Coronary artery (tissue), 2 donors: ENCODE data around the gene SPNS2.

Experiments used
- DNase-seq: peaks from one replicate; pipeline ENCODE4 v3.0.0-alpha.2; 2017; ENCODE audit warnings: low spot score
- H3K27ac ChIP-seq, 2 donors: fragments of 200-600 bp; sonication (generic); one replicate each; pipeline ENCODE4 v1.5.1; 2016 to 2019
- H3K4me3 ChIP-seq: fragments of 200-600 bp; sonication (generic); 2 replicates; pipeline ENCODE4 v1.5.1; 2016; ENCODE audit warnings: mild to moderate bottlenecking, moderate library complexity
- CTCF ChIP-seq: fragments of 200-600 bp; sonication (generic); IDR thresholded peaks from one replicate; pipeline ENCODE4 v1.5.1; 2019; ENCODE audit warnings: antibody characterized with exemption

The SPNS2 gene

GRCh38 chr17:4565209-4566141 lies 66.8 kb downstream of the SPNS2 start:
- Histone ChIP-seq H3K4me3 (no peak overlapping the region), H3K27ac (no peak overlapping the region)
- TF ChIP-seq CTCF = peak; percentile 41
- no peak for DNase-seq

- H3K4me3 ChIP-seq = no peak overlapping the region
- TF ChIP-seq CTCF = no peak
- H3K27ac ChIP-seq = no peak overlapping the region
- DNase-seq = no peak
These were observed 68.1 kb downstream of the SPNS2 start for GRCh38 chr17:4566785-4567184.

GRCh38 chr17:4569591-4569990 lies 70.9 kb downstream of the SPNS2 start:
- Histone ChIP-seq H3K4me3 (no peak overlapping the region), H3K27ac (no peak overlapping the region)
- TF ChIP-seq CTCF = no peak
- DNase-seq = no peak

GRCh38 chr17:4572131-4572530 lies 73.5 kb downstream of the SPNS2 start:
- no peak for TF ChIP-seq CTCF

GRCh38 chr17:4573115-4573514 lies 74.4 kb downstream of the SPNS2 start:
- TF ChIP-seq CTCF = no peak
- H3K4me3 ChIP-seq = no peak overlapping the region
- no peak overlapping the region for H3K27ac ChIP-seq

More at GRCh38 chr17:4572131-4572530, 73.5 kb downstream of the SPNS2 start:
- Histone ChIP-seq H3K4me3 (no peak overlapping the region), H3K27ac (no peak overlapping the region)
- DNase-seq = no peak

GRCh38 chr17:4573669-4574068 lies 75.0 kb downstream of the SPNS2 start:
- no peak for TF ChIP-seq CTCF
- no peak overlapping the region for H3K27ac ChIP-seq
- DNase-seq = no peak
- no peak overlapping the region for H3K4me3 ChIP-seq

More at GRCh38 chr17:4573115-4573514, 74.4 kb downstream of the SPNS2 start:
- no peak for DNase-seq
